Measurements from ENCODE around the gene MARCKSL1.
"Not testable (repeated sequence)": the region's sequence is repeated elsewhere in the genome, so short reads cannot be mapped to it uniquely, and the experiment has no call there.

MARCKSL1 gene

DNA sequence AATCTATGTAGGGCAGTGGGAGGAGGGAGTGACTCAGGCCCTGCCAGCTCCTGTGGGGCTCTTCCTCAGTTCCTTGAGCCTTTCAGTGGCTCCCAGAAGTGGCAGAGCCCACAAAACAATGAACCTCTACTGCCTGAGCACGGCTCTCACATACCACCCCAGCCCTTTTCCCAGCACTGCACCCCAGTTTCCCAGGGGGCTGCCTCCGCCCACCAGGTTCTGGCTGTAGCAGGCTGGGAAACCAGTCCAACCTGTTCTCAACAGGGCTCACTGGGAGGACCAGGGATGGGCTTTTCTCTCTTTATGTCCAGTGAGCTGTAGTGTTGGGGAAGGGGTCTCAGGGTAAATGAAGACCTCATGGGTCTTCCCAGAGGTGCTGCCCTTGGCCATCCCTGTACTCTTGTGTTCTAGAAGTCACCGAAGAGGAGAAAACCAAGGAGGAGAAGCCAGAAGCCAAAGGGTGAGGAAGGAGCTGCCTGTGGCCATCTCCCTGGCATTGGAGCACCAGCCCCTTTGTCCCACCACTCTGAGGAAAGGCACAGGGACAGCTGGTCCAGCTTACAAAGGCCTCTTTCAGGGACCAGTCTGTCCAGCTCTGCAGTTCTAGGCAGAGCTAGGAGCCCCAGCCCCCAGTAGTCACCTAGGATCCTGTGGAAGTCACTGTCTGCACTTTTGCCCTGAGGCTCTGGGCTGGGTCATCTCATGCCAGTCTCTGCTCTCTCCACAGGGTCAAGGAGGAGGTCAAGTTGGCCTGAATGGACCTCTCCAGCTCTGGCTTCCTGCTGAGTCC, 3.5 kb downstream of the MARCKSL1 start:
- no peak for DNase-seq

DNA sequence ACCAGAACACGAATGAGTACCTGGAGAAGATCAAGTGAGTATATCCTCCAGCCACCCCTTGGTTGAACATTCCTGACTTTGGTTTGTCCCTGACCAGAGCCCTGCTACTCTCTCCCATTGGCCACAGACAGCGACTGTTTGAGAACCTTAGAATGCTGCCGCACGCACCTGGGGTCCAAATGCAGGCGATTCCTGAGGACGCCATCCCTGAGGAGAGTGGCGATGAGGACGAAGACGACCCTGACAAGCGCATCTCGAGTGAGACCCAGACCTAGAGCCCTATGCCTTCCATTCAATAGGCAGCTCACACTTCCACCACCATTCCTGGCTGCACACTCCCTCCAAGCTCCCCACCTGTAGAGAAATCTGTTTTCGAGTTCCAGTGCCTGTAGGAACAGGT, 4.5 kb downstream of the MARCKSL1 start:
- no peak for DNase-seq

DNA sequence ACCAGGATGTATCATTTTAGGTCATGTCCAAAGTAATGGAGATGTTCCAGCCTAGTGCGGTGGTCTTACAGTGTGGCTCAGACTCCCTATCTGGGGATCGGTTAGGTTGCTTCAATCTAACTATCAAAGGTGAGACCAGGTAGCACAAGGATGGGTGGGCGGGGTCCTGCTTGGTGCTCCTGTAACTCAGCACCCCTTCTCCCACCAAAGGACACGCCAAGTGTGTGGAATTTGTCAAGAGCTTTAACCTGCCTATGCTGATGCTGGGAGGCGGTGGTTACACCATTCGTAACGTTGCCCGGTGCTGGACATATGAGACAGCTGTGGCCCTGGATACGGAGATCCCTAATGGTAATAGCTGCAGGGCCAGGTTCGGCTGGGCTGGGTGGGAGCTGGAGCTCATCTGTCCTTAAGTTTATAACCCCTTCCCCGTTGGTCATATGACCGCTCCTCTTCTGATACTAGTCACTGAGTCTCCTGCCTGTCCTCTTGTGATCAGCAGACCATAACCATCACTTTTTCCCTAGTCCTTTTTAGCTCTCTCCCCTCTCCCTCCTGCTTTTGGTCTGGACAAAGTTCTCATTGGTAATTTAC, 5.4 kb downstream of the MARCKSL1 start:
- DNase-seq, result no peak

DNA sequence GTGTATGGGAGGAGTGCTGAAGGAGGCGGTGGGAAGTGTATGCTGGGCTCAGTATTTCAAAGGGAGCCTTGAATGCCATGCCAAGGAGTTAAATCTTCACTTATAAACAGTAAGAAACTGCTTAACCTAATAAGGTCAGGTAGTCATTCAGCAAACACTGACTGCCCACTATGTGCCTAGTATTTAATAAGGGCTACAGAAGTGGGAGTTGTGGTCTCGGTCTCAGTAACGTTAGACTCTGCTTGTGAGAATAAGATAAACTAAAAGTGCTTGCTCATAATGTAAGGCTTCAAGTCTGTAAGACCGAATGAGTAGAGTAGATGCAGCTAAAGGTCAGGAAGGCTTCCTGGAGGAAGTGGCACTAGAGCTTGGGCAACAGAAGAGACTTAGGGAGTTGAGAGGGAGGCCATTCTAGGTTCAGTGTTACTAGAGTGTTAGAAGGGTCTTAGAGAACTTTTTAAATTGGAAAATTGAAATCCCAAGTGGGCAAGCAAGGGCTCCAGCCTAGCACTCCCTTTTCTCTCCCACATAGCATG, 6.0 kb downstream of the MARCKSL1 start:
- no peak for DNase-seq

DNA sequence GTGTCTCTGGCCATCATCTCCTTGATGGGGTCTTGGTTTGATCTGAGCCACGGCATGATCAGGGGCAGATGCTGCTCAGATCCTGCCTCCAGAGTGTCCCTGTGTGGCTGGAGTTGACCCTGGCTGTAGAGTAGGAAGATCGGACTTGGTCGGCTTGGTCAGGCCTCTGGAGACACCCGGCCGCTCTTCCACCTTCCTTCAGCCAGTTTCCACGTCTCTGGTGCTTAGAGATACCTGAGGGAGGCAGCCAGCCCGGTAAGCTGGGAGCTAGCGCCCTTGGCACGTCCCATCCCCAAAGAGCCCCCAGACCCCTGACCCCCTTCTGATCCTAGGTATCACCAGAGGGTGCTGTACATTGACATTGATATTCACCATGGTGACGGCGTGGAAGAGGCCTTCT, 8.8 kb downstream of the MARCKSL1 start:
- DNase-seq, result no peak

DNA sequence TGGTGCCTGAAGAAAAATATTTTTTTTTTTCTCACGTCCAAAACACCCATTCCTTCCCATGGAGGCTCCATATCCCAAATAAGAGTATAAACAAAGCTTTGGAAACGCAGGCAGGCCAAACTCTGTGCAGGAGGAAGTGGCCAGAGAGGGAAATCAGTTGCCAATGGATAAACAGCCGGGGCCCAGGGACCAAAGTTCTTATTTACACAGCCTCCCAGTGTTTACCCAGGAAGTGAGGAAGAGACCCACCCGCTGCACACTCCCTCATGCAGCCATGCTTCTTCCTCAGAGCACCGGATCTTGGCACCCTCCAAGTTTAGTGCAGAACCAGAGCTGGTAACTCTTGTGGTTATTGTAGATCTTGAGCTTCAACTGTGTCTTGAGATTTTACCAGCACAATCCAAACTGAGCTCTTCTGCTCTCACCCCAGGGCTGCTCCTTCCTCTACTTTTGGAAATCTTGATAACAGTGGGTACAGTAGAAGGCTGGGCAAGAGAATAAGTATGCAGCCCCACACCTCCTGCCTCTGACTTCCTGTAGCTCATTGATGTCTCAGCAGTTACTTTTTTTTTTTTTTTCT, 14.2 kb downstream of the MARCKSL1 start:
- no peak for DNase-seq

DNA sequence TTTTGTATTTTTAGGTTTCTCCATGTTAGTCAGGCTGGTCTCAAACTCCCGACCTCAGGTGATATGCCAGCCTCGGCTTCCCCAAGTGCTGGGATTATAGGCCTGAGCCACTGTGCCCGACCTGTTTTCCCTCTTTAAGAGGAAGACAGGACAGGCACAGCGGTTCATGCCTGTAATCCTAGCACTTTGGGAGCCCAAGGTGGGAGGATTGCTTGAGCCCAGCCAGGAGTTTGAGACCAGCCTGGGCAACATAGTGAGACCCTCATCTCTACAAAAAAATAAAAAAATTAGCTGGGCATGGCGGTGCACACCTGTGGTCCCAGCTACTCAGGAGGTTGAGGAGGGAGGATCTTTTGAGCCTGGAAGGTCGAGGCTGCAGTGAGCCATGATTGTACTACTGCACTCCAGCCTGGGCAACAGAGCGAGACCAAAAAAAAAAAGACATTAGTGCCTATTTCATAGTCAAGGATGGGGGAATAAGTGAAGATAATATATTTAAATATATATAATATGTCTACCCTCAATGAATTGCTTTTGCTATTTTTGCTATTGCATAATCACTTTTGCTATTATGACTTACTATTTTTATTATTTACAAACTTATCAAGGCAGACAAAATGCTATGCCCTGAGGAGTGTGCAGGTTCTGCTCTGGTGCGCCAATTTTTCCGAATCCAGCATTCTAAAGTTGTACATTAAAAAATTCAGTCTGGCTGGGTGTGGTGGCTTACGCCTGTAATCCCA, 17.7 kb downstream of the MARCKSL1 start:
- DNase-seq, result no peak

DNA sequence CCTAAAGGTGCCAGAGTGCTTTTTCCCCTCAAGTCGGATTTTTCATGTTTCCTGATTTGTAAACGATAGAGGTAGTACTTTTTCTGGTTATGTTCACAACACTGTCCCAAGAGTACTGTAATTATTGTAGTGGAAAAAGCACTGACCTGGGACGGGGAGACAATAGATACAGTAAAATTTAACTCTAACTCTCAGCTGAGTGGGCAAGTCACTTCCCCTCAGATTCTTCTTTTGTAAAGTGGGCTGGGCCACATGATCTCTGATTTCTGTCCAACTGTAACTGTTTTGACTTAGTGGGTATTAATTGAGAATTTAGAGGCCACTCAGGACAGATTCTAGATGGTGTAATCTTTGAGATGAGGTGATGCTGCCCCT, 19.1 kb downstream of the MARCKSL1 start:
- no peak for DNase-seq

DNA sequence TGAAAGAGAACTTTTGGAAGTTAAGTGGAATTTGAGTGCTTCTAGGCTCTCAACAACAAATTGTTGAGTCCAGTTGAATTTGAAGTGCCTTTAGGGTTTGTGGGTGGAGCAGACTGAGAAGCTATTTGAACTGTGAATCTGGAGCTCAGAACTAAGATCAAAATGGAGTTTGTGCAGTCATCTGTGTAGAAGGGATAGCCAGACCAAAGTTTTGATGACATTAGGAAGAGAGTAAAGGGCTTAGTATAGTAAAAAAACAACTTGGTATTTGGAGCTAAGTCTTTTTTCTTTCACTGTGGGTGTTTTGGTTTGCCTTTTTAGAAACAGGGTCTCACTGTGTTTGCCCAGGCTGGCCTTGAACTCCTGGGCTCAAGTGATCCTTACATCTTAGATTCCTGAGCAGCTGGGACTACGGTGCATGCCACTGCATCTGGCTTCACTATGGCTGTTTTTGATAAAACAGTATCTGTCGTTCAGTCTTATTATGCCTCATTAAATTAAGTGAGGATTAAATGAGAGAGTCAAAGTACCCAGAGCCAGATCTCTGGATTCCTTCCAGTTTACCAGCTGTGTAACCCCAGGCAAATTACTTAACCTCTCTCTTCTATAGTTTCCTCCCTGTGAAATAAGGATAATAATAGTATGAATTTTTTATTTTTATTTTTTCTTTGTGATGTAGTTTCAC, 24.2 kb downstream of the MARCKSL1 start:
- no peak for DNase-seq

DNA sequence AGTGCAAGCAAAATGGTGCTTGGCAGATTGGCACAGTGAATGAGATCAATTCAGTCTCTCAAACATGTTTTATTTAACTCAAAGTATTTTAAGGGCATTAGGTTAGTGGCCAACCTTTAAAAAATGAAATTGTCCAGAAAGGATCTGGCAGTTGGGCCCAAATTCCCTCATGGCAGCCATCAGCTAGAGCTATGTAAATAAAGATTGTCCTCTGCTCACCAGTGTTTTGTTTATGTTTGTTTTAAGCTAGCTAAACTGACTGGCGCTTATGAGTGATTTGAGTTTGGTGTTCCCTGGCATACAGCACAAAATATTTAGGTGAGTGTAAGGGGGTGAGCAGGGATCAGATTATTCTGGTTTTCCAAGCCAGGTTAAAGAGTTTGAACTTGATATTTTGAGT, 26.1 kb downstream of the MARCKSL1 start:
- DNase-seq, result no peak

DNA sequence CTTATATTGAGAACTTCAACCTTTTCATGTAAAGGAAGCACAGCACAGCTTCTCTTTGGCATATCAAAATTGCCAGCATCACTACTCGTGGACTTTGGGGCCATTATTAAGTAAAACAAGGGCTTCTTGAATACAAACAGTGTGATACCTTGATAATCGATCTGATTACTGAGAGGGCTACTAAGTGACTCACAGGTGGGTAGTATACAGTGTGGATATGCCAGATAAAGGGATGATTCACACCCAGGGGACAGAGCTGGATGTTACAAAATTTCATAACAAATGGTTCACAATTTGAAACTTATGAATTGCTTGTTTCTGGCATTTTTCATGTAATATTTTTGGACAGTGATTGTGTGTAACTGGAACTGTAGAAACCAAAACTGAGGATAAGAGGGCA, 28.7 kb downstream of the MARCKSL1 start:
- DNase-seq, result peak; percentile 8

DNA sequence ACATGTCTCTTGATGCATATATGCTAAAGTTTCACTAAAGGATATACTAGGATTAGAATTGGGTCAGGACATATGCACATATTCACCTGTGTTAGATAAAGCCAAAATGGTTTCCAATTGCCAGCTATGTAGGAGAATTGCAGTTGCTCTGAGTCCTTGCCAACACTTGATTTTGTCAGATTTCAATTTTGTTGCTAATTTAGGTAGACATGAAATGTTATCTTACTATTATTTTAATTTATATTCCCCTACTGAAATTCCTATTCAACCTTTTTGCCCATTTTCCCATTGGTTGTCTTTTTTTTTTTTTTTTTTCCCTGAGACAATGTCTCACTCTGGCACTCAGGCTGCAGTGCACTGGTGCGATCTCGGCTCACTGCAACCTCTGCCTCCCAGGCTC, 30.7 kb downstream of the MARCKSL1 start:
- no peak for DNase-seq

DNA sequence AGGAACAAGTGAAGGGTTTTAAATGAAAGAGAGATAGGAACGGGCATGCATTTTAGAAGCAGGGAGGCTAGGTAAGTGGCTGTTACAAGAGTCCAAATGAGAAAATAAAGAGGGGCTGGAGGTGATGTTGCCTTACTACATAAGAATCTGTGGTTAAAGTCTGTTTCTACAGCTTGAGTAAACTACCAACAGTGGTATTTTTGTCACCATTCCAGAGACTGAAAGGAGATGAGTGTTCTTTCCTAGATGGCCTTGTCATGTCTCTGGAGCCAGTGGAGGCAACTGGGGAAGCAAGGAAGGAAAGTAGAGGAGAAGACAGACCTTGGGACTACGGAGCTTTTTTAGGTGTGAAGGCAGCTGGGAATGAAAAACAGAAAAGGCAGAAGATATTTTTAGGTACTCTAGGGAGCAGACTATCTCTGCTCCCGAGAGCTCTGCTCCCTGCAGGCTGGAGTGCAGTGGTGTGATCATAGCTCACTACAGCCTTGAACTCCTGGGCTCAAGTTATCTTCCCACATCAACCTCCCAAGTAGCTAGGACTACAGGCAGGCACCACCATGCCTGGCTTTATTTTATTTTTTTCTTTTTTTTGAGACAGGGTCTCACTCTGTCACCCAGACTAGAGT, 31.9 kb downstream of the MARCKSL1 start:
- DNase-seq, result peak; percentile 22

DNA sequence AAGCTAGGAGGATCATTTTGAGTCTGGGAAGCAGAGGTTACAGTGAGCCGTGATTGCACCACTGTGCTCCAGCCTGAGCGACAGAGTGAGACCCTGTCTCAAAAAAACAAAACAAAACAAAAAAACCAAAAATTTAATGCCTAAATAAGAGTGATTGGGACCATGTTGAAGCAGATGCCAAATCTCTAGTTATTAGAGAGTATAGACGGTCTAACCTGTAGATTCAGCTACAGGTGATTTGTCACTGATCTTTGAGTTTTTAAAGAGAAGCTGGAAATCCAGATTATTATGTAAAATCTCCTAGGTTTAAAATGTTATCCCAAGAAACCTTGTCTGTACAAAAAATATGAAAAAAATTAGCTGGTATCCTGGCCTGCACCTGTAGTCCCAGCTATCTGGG, 32.7 kb downstream of the MARCKSL1 start:
- no peak for DNase-seq

DNA sequence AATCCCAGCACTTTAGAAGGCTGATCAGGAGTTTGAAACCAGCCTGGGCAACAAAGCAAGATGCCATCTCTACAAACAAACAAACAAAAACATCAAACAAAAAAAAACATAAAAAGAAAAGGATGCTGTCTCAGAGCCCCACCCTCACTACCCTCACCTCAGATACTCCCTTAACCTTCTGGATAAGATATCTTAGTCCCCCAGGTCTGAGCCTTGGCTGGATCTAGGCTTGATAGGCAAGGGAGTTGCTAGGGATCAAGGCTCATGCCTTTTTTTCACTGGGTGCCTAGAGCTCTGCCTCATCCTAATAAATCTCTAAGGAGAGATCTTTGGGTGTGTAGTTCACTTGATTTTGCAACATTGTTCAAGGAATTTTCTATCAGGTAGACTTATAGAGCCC, 36.7 kb downstream of the MARCKSL1 start:
- DNase-seq, result no peak

DNA sequence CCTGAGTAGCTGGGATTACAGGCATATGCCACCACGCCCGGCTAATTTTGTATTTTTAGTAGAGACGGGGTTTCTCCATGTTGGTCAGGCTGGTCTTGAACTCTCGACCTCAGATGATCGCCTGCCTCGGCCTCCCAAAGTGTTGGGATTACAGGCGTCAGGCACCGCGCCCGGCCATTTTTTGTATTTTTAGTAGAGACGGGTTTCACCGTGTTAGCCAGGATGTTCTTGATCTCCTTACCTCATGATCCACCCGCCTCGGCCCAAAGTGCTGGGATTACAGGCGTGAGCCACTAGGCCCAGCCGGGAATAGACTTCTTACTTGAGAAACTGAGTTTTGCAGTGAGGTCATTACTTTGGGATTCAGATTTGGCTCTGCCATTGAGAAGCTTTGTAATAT, 37.8 kb downstream of the MARCKSL1 start:
- DNase-seq, result not testable (repeated sequence)

DNA sequence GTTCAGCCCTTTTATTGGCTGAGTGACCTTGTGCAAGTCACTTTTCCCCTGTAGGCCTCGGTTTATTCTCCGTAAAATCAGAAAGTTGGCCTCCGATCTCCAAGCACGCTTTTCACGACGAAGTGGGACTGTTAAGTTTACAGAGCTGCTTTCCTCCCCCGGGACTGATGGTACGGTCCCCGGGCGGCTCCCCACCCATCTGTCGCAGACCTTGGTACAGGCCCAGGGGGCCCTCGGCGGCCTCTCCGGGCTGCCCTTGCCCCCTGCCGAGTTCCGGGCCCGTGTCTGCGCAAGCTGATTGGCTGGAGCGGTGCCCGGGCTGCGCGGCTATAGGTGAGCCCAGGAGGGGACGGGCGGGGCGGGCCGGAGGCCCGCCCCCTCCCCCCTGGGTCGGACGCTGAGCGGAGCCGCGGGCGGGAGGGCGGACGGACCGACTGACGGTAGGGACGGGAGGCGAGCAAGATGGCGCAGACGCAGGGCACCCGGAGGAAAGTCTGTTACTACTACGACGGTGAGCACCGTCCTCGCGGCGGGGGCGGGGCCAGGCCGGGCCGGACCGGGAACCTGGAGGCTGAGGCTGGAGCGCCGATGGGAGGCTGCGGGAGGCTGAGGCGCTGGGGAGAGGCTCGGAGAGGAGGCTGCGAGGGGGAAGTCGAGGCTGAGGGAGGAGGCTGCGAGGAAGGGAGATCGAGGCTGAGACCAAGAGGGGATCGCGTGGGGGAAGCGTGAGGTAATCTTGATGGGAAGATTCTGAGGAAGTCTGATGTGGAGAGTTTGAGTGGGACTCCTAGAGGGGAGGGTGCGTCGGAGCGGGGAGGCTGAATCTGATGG, 44.1 kb downstream of the MARCKSL1 start, which contains the start of gene HDAC1:
Gene HDAC1, plus strand, starts transcription at position 376 of the 831 bp plus-strand sequence. Its CDS starts 87 bp downstream, at position 463.
- peak; percentile 96 for DNase-seq

DNA sequence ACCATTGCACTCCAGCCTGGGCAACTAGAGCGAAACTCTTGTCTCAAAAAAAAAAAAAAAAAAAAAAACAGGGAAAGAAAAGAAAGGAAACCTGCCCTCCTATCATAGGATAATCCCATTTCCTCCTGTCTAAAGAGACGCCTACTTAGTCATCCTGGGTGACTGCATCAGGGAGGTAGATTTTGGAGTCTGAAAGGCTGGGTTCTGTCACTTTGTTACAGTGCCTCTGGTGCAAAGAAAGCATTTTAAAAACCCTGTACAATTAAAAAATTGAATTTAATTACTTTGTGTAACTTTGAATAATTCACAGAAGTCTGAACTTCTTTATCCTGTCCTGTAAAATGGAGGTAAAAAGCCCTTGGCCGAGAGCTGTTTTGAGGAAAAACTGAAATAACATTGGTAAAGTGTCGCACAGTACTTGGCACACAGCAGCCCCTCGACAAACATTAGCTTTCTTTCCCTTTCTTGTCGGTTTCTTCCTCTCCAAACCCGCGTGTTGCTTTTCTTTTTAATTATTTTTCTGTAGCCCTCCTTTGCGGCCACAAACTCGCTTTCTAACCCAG, 44.8 kb downstream of the MARCKSL1 start:
- peak; percentile 33 for DNase-seq

DNA sequence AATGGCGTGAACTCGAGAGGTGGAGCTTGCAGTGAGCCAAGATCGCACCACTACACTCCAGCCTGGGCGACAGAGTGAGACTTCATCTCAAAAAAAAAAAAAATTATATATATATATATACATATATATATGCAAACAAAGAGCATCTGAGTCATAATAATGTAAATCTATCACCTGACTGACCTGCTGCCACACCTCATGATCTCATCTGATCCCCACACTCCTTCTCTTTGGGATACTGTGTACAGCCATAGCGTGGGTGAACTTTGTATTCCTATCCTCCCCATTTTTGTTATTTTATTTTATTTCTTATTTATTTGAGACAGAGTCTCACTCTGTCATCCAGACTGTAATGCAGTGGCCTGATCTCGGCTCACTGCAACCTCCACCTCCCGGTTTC, 46.8 kb downstream of the MARCKSL1 start:
- no peak for DNase-seq

DNA sequence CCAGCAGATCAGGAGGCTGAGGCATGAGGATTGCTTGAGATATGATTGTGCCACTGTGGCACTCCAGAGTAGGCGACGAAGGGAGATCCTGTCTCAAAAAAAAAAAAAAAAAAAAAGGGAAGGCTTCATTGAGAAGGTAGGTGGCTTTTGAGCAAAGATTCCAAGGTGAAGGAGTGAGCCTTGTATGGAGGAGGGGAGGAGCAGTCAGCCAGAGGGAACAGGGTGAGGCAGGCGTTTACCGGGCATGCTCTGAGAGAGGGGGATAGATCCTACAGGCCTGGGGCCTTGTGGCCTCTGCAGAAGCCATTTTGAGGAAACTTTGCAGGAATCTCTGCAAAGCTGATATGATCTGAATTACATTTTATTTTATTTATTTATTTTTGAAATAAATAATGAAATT, 49.3 kb downstream of the MARCKSL1 start:
- DNase-seq, result no peak

DNA sequence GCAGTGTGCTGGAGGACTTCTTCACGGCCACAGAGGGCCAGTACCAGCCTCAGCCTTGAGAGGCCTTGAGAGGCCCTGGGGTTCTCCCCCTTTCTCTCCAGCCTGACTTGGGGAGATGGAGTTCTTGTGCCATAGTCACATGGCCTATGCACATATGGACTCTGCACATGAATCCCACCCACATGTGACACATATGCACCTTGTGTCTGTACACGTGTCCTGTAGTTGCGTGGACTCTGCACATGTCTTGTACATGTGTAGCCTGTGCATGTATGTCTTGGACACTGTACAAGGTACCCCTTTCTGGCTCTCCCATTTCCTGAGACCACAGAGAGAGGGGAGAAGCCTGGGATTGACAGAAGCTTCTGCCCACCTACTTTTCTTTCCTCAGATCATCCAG, 50.4 kb downstream of the MARCKSL1 start:
- no peak for DNase-seq

Measured in fibroblast of skin of scalp (primary cell).